Skin epidermis (tissue), 12 donors: ENCODE results near the gene SDK2.

Experiments
- H3K27ac ChIP-seq, 21 experiments: fragments of 200-600 bp; sonication (generic) in 11 of 21; one replicate each; pipeline ENCODE4 v1.5.0; 2020; ENCODE audit warnings: mild to moderate bottlenecking in 3 of 21, inconsistent platforms in 2 of 21, moderate library complexity in 2 of 21
- H3K4me3 ChIP-seq, 7 experiments: fragments of 200-600 bp; sonication (generic) in 2 of 7; one replicate each; pipeline ENCODE4 v1.5.0; 2020; ENCODE audit warnings: inconsistent platforms in 2 of 7, mild to moderate bottlenecking in 2 of 7, moderate library complexity in 1 of 7

SDK2 gene

DNA sequence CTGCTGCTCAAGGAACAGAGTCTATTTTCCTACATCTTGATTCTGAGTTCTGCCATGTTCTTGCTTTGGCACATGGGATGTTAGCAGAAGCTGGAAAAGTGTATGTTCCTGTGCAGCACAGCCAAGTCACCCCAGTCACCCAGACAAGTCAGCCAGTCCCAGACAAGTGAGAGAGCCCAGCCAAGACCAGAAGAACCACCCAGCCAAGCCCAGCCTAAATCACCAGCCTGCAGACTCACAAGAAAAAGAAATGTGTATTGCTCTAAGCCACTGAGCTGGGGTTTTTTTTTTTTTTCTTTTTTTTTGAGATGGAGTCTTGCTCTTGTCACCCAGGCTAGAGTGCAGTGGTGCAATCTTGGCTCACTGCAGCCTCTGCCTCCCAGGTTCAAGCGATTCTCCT, 191.2 kb downstream of the SDK2 start:
- no peak overlapping the region for H3K27ac ChIP-seq
- H3K4me3 ChIP-seq = no peak overlapping the region

DNA sequence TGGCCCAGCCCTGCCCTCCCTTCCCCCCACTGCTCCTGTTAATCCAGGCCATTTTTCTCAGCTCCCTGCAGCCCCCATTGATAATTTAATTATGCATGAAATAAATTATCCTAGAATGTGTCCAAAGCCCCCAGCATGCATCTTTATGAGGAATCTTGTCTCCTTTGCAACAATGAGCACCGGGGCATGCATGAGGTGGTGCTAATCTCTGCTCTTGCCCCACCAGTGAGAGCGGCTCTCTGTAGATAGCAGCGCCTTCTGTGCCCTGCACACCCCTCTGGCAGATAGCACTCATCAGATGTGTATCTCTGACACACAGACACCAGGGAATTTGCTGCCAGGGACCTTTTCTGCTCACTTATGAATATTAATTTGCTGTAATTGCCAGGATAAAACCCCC, 192.2 kb downstream of the SDK2 start:
- Histone ChIP-seq H3K4me3 (no peak overlapping the region), H3K27ac (no peak overlapping the region)

DNA sequence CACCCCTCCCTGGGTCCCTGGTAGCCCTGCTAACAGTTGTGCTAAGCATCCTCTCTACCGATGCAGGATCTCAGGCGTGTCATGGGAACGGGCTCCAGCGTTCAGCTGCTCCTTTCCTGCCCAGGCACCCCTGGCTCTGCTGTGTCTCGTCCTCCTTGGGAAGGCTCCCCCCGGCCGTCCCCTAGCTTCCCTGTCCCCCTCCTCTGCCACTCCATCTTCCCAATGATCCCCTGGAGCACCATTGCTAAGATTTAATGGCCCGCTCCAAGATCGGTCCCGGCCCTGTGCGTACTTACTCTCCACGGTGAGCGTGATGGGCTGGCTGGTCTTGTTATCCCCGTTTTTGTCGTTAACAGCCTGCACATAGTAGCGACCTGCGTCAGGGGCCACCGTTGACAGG, 196.9 kb downstream of the SDK2 start:
- Histone ChIP-seq H3K4me3 (no peak overlapping the region), H3K27ac (no peak overlapping the region)

DNA sequence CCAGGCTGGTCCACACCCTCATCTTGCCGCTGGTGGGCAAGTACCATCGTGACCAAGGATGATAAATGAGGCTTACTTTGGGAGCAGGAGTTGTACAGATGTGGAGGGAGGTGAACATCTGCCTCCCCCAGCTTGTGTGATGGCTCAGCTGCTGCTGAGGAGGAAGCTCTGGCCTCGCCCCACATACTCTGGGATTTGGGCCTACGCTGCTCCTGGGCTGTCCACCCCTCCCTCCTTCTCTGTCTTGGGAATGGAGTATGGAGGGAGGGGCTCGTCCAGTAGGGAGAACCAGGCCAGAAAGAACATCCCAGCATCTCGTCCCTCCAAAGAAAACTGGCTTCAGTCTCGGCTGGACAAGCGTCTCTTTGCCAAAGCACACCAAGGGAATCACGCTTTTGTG, 197.6 kb downstream of the SDK2 start:
- H3K4me3 ChIP-seq = no peak overlapping the region

DNA sequence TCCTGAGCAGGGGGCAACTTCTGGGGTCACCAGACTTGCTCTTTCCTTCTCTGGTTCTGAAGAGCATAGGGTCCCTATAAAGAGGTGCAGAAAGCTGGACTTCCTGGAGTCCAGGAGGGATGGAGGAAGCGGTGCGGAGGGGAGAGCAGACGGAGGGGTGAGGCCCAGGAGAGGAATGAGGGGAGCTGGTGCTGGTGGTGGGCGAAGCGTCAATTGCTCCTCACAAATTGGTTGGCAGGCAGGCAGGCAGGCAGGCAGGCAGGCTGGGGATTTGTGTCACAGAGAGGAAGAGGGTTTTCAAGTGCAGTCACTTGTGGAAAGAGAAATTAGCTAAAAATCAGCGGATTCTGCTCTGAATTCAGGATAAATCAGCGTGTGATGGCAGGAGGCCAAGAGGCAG, 198.8 kb downstream of the SDK2 start:
- no peak overlapping the region for H3K27ac ChIP-seq
- H3K4me3 ChIP-seq = no peak overlapping the region

More for the DNA sequence above, 197.6 kb downstream of the SDK2 start:
- H3K27ac ChIP-seq = no peak overlapping the region

DNA sequence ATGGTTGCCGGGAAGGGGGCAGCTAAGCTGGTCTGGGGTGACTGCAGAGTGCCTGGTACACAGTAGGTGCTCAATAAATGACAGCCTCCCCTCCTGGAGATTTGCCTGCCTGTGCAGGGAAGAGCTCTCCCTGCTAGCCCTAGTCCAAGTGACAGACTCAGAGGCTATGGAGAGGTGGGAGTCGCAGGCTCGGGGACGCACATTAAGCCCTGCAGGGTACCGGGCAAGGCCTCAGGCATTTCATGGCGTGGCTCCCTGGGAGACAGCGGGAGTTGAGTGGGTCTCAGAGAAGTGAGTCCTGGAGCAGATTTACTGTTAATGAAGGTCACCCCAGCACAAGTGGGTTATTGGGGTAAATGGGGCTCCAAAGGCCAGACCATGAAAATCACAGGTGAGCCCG, 200.2 kb downstream of the SDK2 start:
- Histone ChIP-seq H3K27ac (no peak overlapping the region), H3K4me3 (no peak overlapping the region)

DNA sequence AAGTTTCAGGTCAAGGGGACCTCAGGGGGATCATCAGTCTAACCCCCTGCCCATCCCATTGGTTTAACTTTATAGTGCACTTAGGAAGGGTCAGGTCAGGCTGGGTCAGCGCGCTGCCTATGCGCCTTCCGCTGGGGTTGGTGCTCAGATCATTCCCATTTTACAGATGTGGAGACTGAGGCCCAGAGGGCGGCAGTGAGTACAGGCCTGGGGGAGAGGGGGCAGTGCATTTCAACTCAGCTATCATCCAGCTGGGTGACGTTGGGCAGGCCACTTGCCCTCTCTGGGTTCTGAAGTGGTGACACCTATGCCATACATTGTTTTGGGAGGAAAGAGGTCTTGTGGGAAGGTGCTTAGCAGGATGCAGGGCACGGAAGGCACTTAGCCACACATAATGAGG, 204.6 kb downstream of the SDK2 start:
- Histone ChIP-seq H3K27ac (no peak overlapping the region), H3K4me3 (no peak overlapping the region)

DNA sequence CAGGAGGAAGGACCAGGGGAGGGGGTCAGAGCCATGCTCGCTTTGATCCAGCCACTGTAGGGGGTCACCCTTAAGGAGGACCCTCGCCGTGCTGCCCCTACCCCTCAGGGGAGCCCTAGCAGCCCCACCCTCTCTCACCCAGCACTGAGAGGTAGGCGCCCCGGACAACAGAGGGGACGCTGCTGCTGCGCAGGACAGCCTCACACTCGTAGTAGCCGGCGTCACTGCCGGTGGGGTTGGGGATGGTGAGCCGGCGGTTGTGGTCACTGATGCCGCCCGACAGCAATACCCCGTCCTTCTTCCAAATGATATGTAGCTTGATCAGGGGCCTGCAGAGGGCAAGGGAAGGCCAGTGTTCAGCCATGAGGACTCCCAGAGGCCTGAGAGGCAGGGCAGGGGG, 206.4 kb downstream of the SDK2 start:
- Histone ChIP-seq H3K4me3 (no peak overlapping the region), H3K27ac (no peak overlapping the region)

DNA sequence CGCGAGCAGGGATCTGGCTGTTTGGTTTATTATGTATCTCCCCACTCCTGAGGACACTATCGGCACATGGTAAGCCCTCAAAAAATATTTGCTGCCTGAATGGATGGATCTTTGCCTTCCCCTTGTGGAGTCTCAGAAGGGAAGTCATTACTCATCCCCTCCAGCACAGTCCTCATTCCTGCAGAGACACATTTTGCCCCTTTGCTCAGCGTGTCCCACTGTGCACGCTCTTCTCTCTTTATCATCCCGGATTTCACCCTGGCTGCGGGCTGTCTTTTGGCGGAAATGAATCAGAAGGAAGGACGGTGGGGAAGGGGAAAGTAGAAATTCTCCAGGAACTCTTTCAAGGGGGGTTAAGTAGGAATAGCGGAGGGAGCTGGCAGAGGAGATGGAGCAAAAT, 207.3 kb downstream of the SDK2 start:
- Histone ChIP-seq H3K4me3 (no peak overlapping the region), H3K27ac (no peak overlapping the region)

DNA sequence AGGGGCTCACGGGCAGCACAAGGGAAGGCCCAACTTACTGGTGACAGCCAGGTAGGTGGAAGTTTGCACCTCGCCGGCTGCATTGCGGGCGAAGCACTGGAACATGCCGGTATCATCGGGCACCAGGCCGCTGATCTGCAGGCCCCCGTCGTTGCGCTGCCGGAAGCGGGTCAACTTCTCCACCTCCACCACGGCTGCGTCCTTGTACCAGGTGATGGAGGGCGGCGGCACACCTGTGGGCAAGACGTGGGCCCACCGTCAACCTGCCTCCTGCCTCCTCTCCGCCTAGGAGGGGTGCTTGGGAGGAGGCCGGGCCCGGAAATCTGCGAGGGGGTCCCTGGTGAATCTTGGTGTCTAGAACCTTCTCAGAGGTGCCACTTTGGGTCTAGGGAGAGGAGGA, 208.8 kb downstream of the SDK2 start:
- no peak overlapping the region for H3K4me3 ChIP-seq
- H3K27ac ChIP-seq = no peak overlapping the region

DNA sequence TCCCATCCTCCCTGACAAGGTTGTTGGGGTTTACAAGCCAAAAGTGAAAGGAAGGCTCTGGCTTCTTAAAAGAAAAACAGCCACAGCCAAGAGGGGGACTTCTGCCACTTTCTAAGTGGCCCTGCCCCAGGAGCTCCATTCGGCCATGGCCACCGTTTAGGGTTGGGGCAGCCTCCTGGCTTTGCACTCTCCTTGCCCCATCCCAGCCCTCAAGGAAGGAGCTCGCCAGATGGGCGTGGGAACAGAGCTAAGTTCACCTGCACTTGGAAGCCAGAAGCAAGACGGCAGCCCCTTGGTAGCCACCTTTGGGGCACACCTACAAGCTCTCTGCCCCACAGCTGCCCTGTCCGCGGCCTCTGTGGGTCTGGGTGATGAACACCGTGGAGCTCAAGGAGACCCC, 210.1 kb downstream of the SDK2 start:
- Histone ChIP-seq H3K27ac (no peak overlapping the region), H3K4me3 (no peak overlapping the region)

DNA sequence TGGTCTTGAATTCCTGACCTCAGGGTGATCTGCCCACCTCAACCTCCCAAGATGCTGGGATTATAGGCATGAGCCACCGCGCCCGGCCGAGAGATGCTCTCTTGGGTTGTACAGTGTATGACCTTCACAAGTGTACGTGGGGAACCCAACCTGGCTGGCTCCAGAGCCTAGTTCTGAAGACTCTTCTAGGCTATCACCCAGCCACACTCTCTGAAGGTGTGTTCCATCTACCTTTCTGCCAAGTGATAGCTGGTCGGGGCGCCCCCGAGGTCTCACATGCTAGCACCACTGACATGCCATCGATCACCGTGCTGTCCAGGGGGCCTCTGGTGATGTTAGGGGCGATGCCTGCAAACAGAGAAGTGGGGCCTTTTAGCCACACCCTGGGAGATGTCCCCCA, 210.7 kb downstream of the SDK2 start:
- H3K27ac ChIP-seq = no peak overlapping the region

DNA sequence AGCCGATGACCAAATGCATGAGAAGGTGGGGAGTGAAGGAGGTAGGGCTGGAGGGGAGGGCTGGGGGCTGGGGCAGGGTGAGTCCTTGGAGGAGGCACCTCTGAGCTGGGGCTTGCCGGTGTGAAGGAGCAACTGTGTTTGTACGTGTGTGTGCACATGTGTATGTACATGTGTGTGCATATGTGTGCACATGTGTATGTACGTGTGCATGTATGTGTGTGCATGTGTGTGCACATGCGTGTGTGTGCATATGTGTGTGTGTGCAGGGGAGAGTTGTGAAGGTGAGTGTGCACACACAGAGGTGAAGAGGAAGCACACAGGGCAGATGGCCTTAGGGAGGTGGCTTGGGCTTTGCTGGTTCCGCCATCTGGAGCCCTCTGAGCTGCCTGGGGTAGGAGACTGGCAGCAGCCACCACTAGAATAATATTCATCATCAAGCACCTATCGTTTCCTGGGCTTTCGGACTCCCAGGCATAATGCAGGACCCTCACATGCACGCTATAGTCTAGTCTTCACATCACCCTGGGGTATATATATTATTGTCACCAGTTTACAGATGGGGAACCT, 211.5 kb downstream of the SDK2 start:
- H3K4me3 ChIP-seq = no peak overlapping the region
- H3K27ac ChIP-seq = no peak overlapping the region

More for the DNA sequence above, 210.7 kb downstream of the SDK2 start:
- no peak overlapping the region for H3K4me3 ChIP-seq

DNA sequence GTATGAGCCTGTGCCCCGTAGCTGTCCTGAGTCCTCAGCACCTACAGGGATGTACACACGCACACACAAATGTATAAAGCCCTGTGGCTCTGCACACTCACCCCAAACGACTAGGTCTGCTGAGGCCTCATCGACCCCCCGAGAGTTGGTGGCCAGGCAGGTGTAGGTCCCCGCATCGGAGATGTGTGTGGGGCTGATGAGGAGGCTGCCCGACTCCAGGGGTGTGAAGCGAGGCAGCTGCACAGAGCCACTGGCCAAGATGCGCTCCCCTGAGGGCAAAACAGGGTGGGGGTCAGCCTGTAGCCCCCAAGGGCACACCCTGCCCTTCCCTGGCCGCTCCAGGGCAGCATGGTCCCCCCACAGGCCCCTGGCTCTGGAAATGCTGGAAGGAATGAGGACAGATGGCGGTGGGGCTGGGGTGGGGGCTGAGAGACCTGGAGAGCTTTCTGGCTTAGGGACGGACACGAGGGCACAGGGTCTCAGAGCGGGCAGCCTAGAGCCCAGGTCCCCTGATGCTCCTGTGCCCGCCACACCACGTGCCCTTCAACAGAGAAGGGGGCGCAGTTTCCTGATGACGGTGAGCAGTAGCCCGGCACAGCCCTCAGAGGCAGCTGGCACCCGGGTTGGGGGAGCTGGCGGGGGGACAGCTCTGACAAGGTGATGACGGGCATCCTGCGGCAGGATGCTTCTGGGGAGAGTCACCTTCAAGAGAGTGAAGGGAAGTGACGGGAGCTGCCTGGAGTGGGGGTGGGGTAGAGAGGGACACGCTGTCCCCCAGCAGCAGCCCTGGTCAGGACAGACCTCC, 212.6 kb downstream of the SDK2 start:
- Histone ChIP-seq H3K4me3 (no peak overlapping the region), H3K27ac (no peak overlapping the region)

DNA sequence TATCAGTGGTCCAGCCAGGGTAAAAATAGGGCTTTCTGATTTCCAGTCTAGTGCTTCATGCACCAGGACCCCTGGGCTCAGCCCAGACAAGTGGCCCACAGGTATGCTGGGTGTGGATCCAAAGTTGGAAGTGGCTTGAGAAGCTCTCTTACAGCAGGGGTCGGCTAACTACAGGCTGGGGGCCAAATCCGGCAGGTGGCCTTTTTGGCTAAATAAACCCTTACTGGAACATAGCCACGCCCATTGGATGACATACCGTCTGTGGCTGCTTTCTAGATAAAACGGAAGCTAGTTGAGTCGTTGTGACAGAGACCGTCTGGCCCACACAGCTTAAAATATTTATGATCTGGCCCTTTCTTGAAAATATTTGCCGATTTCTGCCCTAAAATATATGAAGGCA, 213.4 kb downstream of the SDK2 start:
- Histone ChIP-seq H3K4me3 (no peak overlapping the region), H3K27ac (no peak overlapping the region)

DNA sequence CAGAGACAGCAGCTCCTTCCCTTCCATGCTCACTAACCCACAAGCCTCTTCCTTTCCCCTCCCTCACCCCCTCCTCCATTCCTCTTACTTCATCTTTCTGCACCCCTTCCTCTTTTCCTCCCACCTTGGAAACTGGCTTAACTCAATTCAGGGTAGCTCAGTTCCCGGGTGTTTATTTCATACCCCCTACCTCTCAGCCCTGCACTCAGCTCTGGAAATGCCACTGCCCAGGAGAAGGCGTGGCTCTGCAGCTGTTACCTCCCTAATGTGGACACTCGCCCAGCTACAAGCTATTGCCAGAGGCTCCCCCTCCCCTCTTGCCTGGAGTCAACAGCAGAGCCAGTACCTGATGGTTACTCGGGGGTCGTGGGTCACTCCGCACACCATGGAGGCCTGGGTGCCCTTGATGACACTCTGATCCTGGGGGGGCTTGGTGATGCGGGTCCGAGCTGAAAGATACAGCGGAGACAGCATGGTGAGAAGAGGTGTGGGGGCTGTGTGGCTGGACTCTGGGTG, 214.0 kb downstream of the SDK2 start:
- no peak overlapping the region for H3K27ac ChIP-seq
- H3K4me3 ChIP-seq = no peak overlapping the region

DNA sequence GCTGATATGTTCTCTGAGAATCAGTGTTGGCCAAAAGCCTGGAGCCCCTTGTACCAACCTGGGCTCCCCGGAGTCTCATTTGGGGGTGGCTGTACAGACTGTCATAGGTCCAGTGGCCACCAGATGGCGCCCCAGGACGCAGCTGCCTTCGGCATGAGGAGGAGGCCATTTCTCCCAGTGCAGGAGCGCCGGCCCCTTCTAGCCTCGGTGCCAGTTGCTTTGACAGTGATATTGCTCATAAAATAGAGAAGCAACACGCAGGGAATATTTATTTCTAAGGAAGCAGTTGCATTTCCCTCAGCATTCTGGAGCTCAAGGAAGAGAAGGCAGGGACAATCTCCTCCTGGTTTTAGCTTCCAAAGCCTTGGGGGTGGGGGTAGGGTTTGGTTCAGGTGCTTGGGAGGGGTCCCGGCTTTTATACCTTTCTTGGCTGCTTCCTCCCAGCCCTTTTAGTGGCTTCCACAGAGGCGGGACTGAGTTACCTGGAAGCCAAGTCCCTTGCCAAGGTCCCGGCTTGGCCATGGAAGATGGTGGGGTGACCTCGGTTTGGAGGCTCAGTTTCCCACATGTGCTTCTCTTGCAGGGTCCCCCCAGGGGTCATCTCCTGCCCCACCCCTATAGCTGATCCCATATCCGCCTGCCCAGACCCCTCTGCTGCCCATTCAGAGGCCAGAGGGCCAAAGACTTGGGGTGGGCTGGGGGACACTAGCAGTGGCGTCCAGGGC, 214.6 kb downstream of the SDK2 start:
- no peak overlapping the region for H3K27ac ChIP-seq
- H3K4me3 ChIP-seq = no peak overlapping the region

DNA sequence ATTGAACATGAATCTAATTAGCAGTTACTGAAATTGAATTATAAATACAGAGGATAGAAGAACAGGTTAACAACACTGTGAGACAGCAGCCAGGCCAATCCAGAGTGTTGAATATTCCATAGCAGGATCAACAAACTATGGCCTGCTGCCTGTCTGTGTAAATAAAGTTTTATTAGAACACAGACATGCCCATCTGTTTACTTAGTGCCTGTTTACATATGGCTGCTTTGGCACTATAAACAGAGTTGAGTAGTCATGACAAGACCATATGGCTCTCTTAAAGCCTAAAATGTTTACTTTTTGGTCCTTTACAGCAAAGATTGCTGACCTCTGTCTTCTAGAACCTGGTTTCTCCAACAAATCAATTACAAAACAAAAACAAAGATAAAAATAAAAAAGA, 217.0 kb downstream of the SDK2 start:
- Histone ChIP-seq H3K4me3 (no peak overlapping the region), H3K27ac (no peak overlapping the region)

DNA sequence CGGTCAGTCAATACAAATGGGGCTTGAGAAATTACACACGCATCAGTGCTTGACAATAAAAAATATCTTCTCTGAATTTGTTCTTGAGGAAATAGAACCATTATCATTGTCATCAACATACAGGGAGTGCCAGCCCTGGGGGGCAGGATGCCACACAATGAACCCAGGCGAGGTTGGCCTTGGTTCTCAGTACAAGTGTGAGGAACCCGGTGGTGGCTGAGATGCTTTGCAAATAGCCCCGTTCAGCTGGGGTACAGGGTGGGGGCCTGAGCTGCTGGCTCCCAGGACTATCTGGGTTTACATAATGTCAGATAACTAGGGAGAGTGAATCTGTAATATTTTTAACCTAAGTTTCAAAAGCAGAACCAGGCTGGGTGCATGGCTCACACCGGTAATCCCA, 219.7 kb downstream of the SDK2 start:
- H3K27ac ChIP-seq = no peak overlapping the region

DNA sequence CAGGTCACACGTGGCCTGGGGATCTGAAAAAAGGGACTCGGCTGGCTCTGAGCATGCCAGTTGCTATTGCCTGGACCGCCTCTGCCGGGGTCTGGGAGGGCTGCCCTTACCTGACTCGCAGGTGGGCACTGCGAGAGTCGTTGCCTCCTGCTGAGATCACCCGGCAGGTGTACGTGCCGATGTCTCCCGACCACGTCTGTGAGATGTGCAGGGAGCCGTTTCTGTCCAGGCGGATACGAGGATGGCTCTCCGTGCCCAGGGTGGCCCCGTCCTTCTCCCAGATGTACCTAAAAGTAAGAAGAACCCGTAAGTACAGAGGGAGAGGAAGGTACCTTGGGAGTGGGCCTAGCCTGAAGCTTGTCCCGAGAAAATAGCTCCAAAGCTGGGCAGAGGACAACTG, 220.4 kb downstream of the SDK2 start:
- H3K4me3 ChIP-seq = no peak overlapping the region
- no peak overlapping the region for H3K27ac ChIP-seq

More for the DNA sequence above, 219.7 kb downstream of the SDK2 start:
- H3K4me3 ChIP-seq = no peak overlapping the region

DNA sequence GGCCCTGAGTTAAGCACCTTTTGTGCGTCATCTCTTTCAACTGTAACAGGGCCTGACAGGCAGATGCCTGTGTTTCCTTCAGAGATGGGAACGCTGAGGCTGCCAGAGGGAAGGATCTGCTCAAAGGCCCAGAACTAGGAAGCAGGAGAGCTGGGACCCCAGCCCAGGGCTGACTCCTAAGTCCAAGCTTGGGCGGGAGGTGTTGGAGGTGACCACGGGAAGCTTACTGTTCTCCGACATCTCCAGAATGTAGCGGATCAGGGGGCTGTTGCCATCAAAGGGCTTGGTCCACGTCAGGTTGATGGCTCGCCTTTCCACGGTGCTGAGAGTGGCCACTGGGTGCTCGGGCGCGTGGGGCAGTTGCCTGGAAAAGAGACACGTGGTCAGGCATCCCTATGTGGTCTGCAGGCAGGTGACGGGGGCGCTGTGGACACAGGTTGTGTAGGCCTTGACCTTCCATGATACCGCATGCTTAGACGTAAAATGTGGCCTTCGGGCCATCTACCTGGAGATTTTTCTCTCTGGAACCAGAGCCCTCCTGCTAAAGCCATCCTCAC, 221.0 kb downstream of the SDK2 start:
- H3K27ac ChIP-seq = no peak overlapping the region
- no peak overlapping the region for H3K4me3 ChIP-seq
